Ureter (tissue), 1 donor: ENCODE results near the gene DNAJC6. TPM values are rescaled to one million over a fixed set of nuclear protein-coding genes. Genes with fewer than 3 reads are reported as not detected.

Experiments
- DNase-seq: peaks from one replicate; pipeline ENCODE4 v3.0.0-alpha.2; 2020; ENCODE audit warnings: low spot score
- total RNA-seq: library from RNA; stranded (reverse); gene quantifications from one replicate; pipeline ENCODE4 v1.2.4, GENCODE V29; 2023
- donor health status: DM: yes; HTN: yes; CAD: no.

Gene DNAJC6
- total RNA-seq, 1 donor from 2014 or later: 3.4 TPM

DNA sequence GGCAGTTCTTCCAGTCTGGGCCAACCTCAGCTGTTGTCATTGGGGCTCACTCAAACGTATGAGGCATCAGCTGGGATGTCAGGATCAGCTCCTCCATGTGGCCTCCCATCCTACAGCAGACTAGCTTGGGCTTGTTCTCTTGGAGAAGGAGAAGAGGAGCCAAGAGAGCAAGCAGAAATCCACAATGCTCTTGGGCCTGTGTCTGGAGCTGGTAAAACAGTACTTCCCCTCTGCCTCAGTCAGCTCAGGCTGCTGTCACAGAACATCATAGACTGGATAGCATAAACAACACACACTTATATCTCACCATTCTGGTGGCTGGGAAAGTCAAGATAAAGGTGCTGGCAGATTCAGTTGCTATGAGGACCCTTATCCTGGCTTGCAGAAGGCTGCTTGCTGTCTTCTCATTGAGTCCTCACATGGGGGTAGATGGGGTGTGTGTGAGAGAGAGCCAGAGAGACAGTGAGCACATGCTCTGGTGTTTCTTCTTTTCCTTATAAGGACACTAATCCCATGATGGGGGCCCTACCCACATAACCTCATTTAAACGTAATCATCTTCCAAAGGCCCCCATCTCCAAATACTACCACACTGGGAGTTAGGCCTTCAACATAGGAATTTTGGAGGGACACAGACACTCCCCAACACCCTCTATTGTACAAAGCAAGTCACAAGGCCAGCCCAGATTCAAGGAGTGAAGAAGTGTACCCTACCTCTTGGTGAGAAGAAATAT, 16.3 kb upstream of the DNAJC6 start:
- DNase-seq: no peak

DNA sequence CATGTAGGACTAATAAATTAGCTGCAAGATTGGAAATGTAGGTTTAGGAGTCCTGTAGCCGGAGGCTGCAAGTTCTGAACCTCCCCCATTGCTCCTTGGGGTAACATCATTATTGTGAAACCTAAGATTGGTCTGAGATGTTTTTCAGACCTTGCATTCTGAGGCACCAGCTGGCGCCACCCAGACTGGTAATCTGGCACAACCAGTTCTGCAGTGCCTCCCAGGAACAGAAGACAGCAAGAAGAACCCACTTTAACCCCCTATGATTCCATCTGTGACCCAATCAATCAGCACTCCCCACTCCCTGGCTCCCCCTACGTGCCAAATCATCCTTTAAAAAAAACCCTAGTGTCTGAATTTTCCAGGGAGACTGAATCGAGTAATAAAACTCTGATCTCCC, 11.6 kb upstream of the DNAJC6 start:
- no peak for DNase-seq

DNA sequence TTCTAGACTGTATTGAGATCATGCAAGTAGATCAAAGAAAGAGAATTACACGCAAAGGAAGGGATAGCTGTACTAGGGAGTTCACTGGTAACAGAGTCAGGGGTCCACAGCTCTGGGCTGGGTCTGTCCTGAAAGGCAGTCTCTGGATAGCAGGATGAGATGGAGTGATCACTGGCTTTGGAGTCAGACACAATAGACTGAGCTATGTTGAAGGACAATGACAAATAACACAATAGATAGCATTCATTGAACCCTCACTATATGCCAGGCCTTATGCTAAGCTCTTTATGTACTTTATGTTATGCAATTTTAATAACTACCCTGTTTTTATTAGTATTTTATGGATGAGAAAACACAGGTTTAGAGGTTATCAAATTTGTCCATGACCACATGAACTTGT, 10.0 kb upstream of the DNAJC6 start:
- no peak for DNase-seq

DNA sequence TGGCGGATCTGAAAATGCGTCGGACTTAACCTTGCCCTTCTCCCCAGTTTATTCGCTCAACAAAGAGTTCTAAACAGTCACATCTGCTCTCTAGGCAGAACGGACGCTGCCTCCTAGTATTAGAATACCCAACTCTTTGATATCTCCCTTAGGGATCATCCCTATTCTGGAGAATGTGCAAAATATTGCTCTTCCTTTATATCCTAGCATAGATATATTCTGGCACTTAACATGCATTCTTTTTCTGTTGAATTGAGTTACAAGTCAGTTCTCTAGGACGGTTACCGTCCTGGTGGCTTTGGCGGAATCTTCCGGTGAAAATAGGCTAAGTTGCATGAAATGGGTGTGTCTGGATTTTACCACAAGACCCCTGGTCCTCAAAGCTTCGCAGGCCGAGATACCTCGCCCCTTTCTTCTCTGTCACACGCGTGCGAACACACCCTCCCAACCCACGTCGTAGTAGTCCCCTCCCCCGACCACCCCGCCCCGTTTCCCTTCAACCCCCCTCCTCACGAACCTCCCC, 501 bp upstream of the DNAJC6 start:
- DNase-seq: no peak

DNA sequence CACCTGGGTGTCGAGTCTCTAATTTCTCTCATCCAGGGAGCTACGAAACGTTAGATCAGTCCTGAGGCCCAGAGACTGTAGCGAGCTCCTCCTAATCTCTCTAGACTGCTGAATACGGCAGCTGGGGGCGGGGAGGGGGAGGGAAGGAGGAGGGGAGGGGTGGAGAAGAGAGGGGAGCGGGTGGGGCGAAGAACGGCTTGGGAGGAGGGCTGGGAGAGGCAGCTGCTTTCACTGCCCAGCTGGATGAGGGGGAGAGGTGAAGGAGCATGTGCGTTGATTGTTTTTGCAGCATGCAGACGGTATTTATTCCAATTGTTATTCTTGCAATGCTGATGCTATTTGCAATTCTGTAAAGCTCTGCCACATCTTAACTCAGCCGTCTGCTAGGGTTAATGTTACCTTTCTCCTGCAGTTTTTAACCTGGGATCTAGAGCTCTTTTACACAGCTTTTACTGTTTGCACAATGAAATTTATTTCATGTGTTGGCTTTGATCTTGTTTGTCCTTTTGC, 790 bp downstream of the DNAJC6 start:
- DNase-seq: no peak

DNA sequence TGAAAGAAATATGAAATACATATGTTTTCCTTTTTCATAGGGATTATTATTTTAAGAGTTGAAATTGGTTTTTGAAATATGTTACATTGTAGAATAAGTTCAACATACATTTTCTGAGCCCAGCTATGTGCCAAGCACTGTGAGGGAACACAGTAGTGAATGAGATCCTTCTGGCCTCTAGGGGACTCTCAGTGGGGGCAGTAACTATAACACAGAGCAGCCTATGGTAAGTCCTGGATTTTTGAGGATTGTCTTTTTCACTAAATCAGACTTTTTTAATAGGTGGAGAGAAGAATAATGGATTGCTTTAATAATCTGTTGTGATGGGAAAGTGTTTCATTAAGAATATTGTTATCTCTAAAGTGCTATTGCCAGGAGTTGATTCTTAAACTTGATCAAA, 2.4 kb downstream of the DNAJC6 start:
- DNase-seq: no peak

DNA sequence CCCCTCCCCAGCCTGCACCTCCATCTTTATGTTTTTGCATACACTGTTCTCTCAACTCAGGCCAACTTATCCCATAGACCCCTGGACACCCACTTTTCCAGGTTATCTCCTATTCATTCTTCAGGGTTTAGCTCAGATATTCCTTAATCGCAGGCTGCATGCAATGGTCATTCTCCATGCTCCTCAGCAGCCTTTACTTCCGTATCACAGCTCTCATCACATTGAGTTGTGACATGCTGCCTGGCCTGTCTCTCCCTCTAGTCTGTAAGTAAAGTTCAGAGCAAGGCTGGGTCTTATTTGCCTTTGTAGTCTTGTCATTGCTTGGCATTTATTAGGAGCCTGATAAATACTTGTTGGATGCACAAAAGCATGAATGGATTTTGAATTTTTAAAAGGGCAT, 6.9 kb downstream of the DNAJC6 start:
- no peak for DNase-seq

DNA sequence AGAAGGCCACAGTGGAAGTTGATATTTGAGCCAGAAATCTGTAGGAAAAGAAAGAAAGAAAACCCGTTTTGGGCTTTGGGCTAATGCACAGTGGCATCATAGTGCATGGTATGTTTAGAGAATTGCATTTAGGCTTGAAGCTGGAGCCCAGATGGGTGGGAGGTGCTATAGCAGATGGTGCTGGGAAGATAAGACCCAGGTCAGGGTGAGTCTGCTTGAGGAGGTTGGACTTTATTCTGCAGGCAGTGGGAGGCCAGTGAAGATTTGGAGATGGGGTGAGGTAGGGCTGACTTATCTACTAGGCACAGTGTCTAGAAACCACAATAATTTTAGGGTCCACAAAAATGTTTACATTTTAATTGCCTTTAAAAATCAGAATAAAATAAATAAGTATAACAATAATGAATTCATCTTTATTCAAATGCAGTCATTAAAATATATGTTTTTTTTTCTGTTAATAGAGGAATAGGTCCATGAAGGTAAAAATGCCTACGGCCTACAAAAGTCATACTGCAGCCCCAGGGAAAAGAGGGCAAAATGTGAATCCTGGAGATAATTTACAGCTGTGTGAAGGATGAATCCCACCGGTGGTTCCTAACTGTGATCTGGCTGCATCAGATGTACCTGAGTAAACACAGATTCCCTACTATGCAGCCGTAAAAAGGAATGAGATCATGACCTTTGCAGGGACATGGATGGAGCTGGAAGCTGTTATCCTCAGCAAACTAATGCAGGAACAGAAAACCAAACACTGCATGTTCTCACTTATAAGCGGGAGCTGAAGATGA, 8.7 kb downstream of the DNAJC6 start:
- no peak for DNase-seq

DNA sequence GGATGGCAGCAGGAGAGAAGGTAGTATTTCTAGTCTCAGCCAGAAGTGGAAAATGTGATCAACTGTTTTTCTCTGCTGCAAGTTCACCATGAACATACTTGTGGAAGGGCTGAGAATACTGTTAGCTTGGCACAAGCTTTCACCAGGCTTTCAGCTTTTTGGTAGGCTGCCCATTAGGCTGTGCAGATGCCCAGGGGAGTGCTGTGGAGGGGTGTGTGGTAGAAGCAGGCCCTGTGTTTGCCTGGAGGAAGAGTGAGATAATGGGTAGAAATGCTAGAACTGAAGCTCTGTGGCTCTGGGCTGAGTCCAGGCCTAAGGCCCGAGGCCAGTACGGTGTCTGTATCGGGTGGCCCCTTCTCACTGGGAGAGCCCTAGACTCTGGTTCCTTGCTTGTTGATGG, 9.8 kb downstream of the DNAJC6 start:
- DNase-seq: no peak

DNA sequence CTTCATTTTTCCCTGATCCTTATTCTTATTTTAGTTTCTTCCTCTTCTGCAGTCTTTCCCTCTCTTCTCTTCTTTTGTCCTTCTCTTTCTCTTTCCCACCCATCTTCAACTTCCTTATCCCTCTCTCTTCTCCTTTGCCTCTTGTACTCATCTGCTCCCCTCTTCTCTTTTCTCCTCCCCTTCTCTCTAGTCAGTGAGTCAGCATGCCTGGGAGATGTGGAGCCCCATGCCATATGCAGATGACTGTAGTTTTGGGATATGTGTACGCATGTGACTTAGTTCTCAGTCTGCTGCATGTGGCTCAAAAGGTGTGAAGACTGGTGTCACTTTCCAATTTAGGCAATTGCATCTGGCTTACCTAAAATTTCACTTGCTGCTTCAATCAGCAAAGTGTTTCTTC, 10.4 kb downstream of the DNAJC6 start:
- no peak for DNase-seq

DNA sequence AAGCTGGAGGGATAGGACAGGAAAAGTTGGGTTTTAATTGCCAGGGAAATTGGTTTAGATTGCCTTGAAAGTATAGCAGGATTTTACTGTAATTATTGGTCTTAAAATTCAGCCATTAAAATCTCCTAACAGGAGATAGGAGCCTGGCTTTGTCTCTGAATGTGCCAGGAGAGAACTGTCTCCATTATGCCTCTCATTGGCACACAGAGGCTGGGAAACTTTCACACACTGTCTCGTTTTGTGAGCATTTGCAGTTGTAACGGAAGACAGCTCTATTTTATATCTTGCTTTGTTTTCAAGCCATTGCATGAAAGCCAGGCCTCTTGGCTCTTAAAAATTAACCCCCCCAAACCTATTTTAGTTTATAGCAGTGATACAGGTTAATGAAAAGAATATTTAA, 12.5 kb downstream of the DNAJC6 start:
- DNase-seq: no peak

DNA sequence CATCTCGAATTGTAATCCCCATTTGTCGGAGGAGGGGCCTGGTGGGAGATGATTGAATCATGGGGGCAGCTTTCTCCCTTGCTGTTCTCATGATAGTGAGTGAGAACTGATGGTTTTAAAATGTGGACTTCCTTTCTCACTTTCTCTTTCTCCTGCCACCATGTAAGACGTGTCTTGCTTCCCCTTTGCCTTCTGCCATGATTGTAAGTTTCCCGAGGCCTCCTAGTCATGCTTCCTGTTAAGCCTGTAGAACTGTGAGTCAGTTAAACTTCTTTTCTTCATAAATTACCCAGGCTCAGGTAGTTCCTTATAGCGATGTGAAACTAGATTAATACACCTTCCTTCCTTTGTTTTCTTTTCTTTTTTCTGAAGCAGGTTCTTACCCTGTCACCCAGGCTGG, 13.9 kb downstream of the DNAJC6 start:
- no peak for DNase-seq

DNA sequence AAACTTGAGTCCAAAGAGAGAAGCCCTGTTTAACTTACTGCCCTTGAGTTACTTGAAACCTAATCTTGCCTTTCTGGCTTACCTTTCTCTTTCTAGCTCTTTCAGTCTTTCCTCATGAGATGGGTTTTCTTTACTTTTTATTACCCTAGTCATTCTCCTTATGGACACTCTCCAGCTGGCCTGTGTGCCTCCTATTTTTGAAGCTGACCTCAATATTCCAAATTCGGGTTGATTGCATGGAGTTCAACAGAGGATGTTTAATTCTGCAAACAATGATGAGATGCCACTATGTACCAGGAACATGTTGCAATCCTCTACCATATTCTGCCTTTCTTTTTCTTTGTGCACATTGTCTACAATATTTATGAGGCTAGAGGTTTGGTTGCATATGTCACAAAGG, 20.7 kb downstream of the DNAJC6 start:
- DNase-seq: no peak

DNA sequence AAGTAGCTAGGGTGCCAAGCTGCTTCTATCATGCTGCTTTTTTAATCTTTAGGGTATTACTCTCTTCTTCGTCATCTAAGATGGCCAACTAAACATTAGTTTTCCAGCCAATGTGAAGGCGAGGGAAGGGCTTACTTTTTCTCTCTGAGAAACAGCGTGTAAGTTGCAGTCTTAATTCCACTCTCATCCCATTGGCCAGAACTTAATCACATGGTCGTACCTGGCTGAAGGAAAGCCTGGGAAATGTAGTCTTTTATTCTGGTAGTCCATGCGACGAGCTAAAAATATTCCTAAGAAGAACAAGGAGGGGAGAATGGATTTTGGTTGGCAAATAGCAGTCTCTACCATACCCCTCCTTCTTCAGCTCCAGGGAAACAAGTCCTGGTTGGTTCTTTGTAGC, 21.5 kb downstream of the DNAJC6 start:
- DNase-seq: no peak

DNA sequence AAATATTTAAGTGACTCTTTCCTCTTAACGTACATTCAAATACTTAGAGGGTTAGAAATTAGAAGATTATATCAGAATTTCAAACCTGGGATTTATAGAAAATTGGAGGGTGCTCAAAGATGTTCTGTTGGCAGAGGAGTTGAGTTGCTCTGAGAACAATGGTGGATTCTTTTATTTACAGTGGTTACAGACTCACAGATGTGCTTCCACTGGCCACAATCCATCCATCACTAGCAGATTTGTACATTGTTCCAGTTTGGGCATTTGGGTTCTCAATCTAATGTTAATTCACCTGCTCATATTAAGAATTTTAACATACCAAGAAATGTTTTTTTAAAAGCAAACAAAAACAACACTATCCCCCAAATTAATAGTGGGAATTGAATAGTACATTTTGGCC, 23.5 kb downstream of the DNAJC6 start:
- no peak for DNase-seq

DNA sequence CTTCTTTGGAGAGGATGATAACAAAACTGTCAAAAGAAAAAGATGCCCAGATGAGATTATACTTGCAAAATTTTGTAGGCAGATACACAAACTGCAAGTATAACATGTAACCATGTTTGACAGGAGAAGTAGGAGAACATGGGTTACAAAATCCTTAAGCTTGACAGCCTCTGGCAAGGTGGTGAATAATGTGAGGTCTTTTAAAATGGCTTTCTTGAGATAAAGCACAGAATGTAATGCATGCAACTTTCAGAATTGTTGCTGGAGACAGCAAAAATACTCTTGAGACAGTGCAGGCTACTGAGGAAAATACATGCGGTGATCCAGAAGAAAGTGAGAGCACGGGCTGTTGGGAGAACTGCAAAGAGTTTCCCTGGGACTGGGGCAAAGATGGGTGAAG, 24.7 kb downstream of the DNAJC6 start:
- DNase-seq: no peak

DNA sequence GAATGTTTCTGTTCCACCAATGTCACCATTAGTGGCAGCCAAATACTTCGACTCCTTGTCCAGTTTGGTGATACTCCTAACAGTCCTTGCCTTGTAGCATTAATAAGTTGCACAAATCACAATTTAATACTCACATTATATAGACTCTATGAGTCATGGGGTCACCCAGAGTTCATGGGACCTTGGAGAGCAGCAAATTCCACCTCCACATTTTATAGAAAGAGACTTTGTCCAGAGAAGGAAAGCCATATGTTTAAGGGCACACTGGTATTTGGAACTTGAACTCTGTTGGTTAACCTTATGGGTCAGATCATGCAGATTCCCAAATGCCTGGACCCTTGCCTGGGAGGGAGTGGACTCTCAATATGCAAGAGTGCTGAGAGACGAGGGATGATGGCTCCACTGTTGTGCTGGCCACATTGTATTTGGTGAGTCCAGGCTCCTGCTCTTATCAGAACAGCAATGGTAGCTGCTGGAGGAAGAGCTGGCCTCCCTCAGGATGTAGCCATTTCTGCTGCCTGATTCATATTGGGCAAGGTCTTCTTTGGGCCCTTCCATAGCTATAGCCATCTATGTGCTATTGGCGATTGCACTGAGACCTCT, 30.6 kb downstream of the DNAJC6 start:
- no peak for DNase-seq

DNA sequence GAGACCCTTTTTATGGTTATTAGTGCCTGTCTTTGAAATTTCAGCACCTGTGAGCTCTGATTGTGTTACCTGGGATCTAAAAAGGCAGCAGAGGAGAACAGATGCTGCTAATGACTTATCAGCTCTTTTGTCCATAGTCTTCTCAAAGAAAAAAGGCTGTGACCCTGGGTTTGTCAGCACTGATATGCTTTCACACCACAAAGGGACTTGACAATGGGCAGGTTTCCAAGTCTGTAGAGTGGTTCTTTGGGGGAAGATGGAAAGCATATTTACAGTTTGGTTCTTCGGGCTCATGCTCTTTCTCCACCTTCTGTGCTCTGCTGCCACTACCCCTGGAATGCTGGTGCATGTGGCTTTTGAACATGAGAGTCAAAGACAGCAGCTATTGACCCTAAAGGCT, 32.0 kb downstream of the DNAJC6 start:
- DNase-seq: no peak

DNA sequence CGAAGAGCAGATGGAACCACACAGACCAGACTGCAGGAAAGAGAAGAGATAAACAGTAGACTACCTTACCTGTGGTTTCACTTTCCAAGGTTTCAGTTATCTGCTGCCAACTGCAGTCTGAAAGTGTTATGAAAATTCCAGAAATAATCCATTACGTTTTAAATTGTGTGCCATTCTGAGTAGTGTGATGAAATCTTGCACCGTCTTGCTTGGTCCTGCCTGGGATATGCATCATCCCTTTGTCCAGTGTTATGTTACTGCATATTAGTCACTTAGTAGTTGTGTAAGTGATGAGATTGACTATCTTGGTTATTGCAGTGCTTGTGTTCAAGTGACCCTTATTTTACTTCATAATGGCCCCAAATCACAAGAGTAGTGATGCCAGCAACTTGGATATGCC, 33.9 kb downstream of the DNAJC6 start:
- no peak for DNase-seq

DNA sequence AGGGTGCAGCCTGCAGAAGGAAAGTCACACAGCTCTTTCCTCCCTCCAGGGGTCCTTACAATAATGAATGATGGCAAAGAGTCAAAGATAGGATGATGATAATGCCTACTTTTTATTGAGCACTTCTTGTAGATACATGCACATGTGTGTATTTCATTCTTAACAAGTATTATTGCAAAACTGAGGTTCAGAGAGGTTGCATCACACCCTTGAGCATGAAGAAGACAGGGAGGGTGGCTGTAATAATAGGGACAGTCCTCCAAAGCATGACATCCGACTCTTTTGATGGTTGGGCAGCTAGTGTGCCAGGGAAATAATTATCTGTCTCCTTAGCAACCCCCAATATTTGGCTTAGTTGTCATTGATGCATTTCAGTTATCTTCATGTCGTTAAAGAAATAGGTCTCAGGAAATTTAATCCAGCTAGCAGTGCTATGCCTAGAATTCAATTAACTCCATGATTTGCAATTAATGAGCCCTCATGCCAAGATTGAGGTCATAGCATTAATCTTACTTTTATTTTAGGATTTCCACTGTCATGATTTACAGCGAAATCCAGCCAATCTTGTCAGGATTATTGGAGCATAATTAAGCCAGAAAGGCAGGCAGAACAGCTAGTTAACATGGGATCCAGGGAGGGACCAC, 35.0 kb downstream of the DNAJC6 start:
- no peak for DNase-seq

DNA sequence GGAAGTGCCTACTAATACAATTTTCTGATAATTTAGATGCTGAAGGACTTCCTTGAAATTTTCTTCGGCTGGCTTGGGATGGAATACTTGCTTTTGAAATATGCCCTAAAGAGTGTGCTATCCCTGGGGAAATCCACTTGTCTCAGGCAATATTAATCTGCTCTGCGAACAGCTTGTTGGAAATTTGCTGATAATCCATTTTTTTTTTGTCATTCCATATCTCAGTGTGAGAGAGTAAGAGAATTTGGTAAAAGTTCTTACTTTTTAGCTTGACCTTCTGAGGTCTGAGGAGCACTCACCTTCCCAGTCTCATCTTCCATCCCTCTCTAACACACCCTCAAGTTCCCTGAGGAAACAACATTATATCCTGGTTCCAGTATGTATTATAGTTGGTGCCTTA, 36.8 kb downstream of the DNAJC6 start:
- no peak for DNase-seq

DNA sequence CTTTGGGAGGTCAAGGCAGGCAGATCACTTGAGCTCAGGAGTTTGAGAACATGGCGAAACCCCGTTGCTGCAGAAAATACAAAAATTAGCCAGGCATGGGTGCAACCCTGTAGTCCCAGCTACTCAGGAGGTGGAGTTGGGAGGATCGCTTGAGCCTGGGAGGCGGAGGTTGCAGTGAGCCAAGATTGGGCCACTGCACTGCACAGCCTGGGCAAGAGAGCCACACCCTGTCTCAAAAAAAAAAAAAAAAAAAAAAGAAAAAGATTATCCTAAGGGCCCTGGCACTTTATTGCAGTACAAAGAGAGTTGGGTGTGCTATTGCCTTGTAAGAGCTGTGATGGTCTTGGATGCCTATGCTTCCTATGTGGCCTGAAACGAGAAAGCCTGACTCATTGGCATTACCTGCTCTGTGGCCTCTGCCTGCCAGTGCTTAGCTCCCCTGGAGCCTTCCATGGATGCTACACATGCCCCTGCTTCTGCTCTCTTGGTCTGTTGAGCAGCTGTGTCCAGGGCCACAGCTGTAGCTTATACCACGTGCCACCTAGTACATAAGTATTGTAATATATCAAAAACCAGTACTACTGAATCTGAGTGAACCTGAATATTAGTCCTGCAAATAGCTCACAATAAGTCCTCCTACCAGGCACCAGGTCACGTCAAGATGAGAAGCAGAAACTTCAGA, 45.8 kb downstream of the DNAJC6 start:
- DNase-seq: no peak
